ENCODE measurements around the gene KCTD7. TPM values are rescaled to one million over a fixed set of nuclear protein-coding genes. Genes with fewer than 3 reads are reported as not detected.

The KCTD7 gene
- total and polyA plus RNA-seq, 12 donors: 6.7 to 13.6 (median 8.1) TPM

GRCh38 chr7:66627881-66628360 lies 760 bp upstream of the KCTD7 start:
- intact Hi-C loops (cut with DNase I): loop anchor here in 6 of 10 donors (2.0 to 5.0 kb wide), 3 partner anchors 27 to 36 kb away; no protein-coding TSS in a partner anchor
- Histone ChIP-seq H3K4me1 (peaks cover 0 to 40% (median 19%) of the 10 kb centered on the region in 9 donors), H3K4me3 (peak overlapping the region; percentile 49 to 95 (median 80)), H3K27me3 (no peaks in the 10 kb centered on the region), H3K27ac (peak overlapping the region; percentile 77 to 98 (median 95)), H3K9me3 (no peaks in the 10 kb centered on the region), H3K36me3 (peaks cover 0 to 8% (median 0%) of the 10 kb centered on the region in 9 donors)
- 2 to 3% methylated on average over 18 of the region's 18 CpGs for WGBS, 2 donors
- ATAC-seq (peak; percentile 6 to 51 (median 32)), DNase-seq (no peak)
- no peak for TF ChIP-seq CTCF (IDR thresholded peaks at IDR 0.05)

GRCh38 chr7:66629222-66630062 lies 761 bp downstream of the KCTD7 start:
- Histone ChIP-seq H3K4me1 (peaks cover 0 to 40% (median 19%) of the 10 kb centered on the region in 9 donors), H3K4me3 (peak overlapping the region; percentile 34 to 95 (median 76)), H3K36me3 (peaks cover 0 to 23% (median 7%) of the 10 kb centered on the region in 9 donors), H3K9me3 (no peaks in the 10 kb centered on the region), H3K27me3 (no peaks in the 10 kb centered on the region), H3K27ac (peak overlapping the region; percentile 90 to 98 (median 96))
- peak in 1 of 2 donors; percentile 5 for DNase-seq
- no peak for TF ChIP-seq CTCF (IDR thresholded peaks at IDR 0.05)
- WGBS, 2 donors: 22 to 32% methylated on average over 14 to 24 of the region's 35 CpGs
- intact Hi-C loops (cut with DNase I): loop anchor here in 6 of 10 donors (2.0 to 5.0 kb wide), 3 partner anchors 25 to 37 kb away; no protein-coding TSS in a partner anchor
- ATAC-seq: peak in 4 of 8 donors; percentile 2 to 36 (median 8)

- H3K9me3 ChIP-seq: no peaks in the 10 kb centered on the region
These were observed 1.9 kb downstream of the KCTD7 start for GRCh38 chr7:66630531-66630930.

More at GRCh38 chr7:66630531-66630930, 1.9 kb downstream of the KCTD7 start:
- DNase-seq (no peak), ATAC-seq (no peak)
- TF ChIP-seq CTCF (IDR thresholded peaks at IDR 0.05): no peak
- intact Hi-C loops (cut with DNase I): no loop called here
- H3K4me3 ChIP-seq: no peak overlapping the region
- H3K36me3 ChIP-seq: peaks cover 0 to 32% (median 7%) of the 10 kb centered on the region in 9 donors
- no peaks in the 10 kb centered on the region for H3K27me3 ChIP-seq
- no peak overlapping the region for H3K27ac ChIP-seq
- peaks cover 0 to 44% (median 19%) of the 10 kb centered on the region in 9 donors for H3K4me1 ChIP-seq
- 89% methylated on average over 1 of the region's 1 CpG for WGBS, 2 donors

Measured in heart right ventricle (tissue), 16 donors.